Adipose tissue (tissue), 3 donors: ENCODE results near the gene HAAO. TPM values are rescaled to one million over a fixed set of nuclear protein-coding genes. Genes with fewer than 3 reads are reported as not detected.

ENCODE experiments used
- H3K27ac ChIP-seq: one replicate; pipeline ENCODE4 v1.5.1; 2013; ENCODE audit warnings: low read depth, low read length
- WGBS, 3 donors: extraction: QIAGEN DNeasy Blood & Tissue Kit; methylation state at CpG; one replicate each; pipeline ENCODE4 v1.1.7; 2013; 5-methylcytosine and 5-hydroxymethylcytosine counted together
- polyA plus RNA-seq, 3 donors: library from polyadenylated mRNA; stranded (reverse); fragments of 200-250 nt; gene quantifications; one replicate each; pipeline ENCODE4 v1.2.3, GENCODE V29; 2013
- donor health status: healthy with polysubstance abuse.
- donor health status: Bipolar disorder and iron deficiency.
- donor health status: healthy.

The HAAO gene
- polyA plus RNA-seq, 3 donors = 4.2 to 12.5 (median 10.9) TPM

- 69 to 80% (median 71%) methylated on average over 11 of the region's 11 CpGs for WGBS, 3 donors
- no peak overlapping the region for H3K27ac ChIP-seq
Measured at GRCh38 chr2:42823744-42824453, 31.5 kb upstream of the HAAO start.

GRCh38 chr2:42819160-42819559, 26.8 kb upstream of the HAAO start:
- 79 to 84% (median 83%) methylated on average over 2 of the region's 2 CpGs for WGBS, 3 donors
- no peak overlapping the region for H3K27ac ChIP-seq

- WGBS, 3 donors = 39 to 78% (median 67%) methylated on average over 2 of the region's 2 CpGs
- H3K27ac ChIP-seq = no peak overlapping the region
Measured at GRCh38 chr2:42815726-42816125, 23.3 kb upstream of the HAAO start.

GRCh38 chr2:42813763-42814162, 21.4 kb upstream of the HAAO start:
- WGBS, 3 donors = 69 to 84% (median 70%) methylated on average over 2 of the region's 2 CpGs
- H3K27ac ChIP-seq = no peak overlapping the region

- H3K27ac ChIP-seq = no peak overlapping the region
- 0 to 59% (median 41%) methylated on average over 1 of the region's 1 CpG for WGBS, 3 donors
Measured at GRCh38 chr2:42812899-42813479, 20.6 kb upstream of the HAAO start.

- 1 to 18% (median 4%) methylated on average over 51 of the region's 51 CpGs for WGBS, 3 donors
- peak overlapping the region; percentile 43 for H3K27ac ChIP-seq
Measured at GRCh38 chr2:42810971-42811811, 18.8 kb upstream of the HAAO start.

GRCh38 chr2:42810121-42810970, 18.0 kb upstream of the HAAO start:
- WGBS, 3 donors = 0 to 1% (median 1%) methylated on average over 54 to 83 of the region's 83 CpGs

GRCh38 chr2:42809819-42810120, 17.4 kb upstream of the HAAO start:
- H3K27ac ChIP-seq = peak overlapping the region; percentile 98
- 0 to 1% (median 0%) methylated on average over 21 to 34 of the region's 35 CpGs for WGBS, 3 donors

More at GRCh38 chr2:42810121-42810970, 18.0 kb upstream of the HAAO start:
- H3K27ac ChIP-seq = peak overlapping the region; percentile 98

- H3K27ac ChIP-seq = peak overlapping the region; percentile 98
- 12 to 42% (median 39%) methylated on average over 10 of the region's 10 CpGs for WGBS, 3 donors
Measured at GRCh38 chr2:42809131-42809818, 16.9 kb upstream of the HAAO start.

GRCh38 chr2:42808301-42808700, 15.9 kb upstream of the HAAO start:
- H3K27ac ChIP-seq = no peak overlapping the region
- 77 to 92% (median 90%) methylated on average over 5 of the region's 5 CpGs for WGBS, 3 donors

- WGBS, 3 donors = 92 to 93% (median 93%) methylated on average over 6 of the region's 6 CpGs
- H3K27ac ChIP-seq = no peak overlapping the region
Measured at GRCh38 chr2:42806786-42807185, 14.4 kb upstream of the HAAO start.

- no peak overlapping the region for H3K27ac ChIP-seq
- WGBS, 3 donors = 76 to 78% (median 76%) methylated on average over 5 of the region's 5 CpGs
Measured at GRCh38 chr2:42804891-42805290, 12.5 kb upstream of the HAAO start.

- 39 to 76% (median 40%) methylated on average over 3 of the region's 3 CpGs for WGBS, 3 donors
- H3K27ac ChIP-seq = no peak overlapping the region
Measured at GRCh38 chr2:42804338-42804737, 12.0 kb upstream of the HAAO start.

GRCh38 chr2:42802150-42802549, 9.8 kb upstream of the HAAO start:
- no peak overlapping the region for H3K27ac ChIP-seq
- 91 to 94% (median 93%) methylated on average over 6 of the region's 6 CpGs for WGBS, 3 donors

GRCh38 chr2:42801381-42801780, 9.0 kb upstream of the HAAO start:
- no peak overlapping the region for H3K27ac ChIP-seq
- WGBS, 3 donors = 52 to 60% (median 56%) methylated on average over 4 of the region's 4 CpGs

GRCh38 chr2:42800981-42801380, 8.6 kb upstream of the HAAO start:
- 62 to 75% (median 70%) methylated on average over 2 of the region's 2 CpGs for WGBS, 3 donors
- H3K27ac ChIP-seq = no peak overlapping the region

- 83 to 89% (median 87%) methylated on average over 4 of the region's 4 CpGs for WGBS, 3 donors
- H3K27ac ChIP-seq = no peak overlapping the region
Measured at GRCh38 chr2:42800461-42800962, 8.1 kb upstream of the HAAO start.

- WGBS, 3 donors = 68 to 93% (median 71%) methylated on average over 4 of the region's 4 CpGs
- H3K27ac ChIP-seq = no peak overlapping the region
Measured at GRCh38 chr2:42799881-42800280, 7.5 kb upstream of the HAAO start.
